Common myeloid progenitor, CD34-positive (primary cell): ENCODE data around the gene UQCRFS1. TPM values are rescaled to one million over a fixed set of nuclear protein-coding genes. Genes with fewer than 3 reads are reported as not detected.

ENCODE experiments used
- CTCF ChIA-PET: fragments of 350-600 bp; sonication (Branson Sonifier 250); formaldehyde crosslinking; loops from one replicate; lab custom pipeline; 2021; ENCODE audit warnings: antibody characterized with exemption; lab: Charles Lee
- POLR2A ChIA-PET: fragments of 350-600 bp; sonication (Branson Sonifier 250); formaldehyde crosslinking; loops from one replicate; lab custom pipeline; 2021; ENCODE audit warnings: antibody characterized with exemption; lab: Charles Lee
- DNase-seq, 3 donors: peaks; one replicate each; pipeline versions ENCODE4 v3.0.0 to v3.0.0-alpha.2; 2013
- H3K27ac ChIP-seq, 2 experiments: 1 replicate in 1 of 2; 2 replicates in 1 of 2; pipeline ENCODE4 v1.7.0; 2013; ENCODE audit warnings: inconsistent platforms in 2 of 2, low read length in 2 of 2, mild to moderate bottlenecking in 2 of 2, low read depth in 1 of 2, moderate library complexity in 1 of 2; ENCODE audit not compliant: severe bottlenecking in 2 of 2, insufficient read depth in 1 of 2, poor library complexity in 1 of 2
- H3K27me3 ChIP-seq, 5 experiments: replicated peaks in 2 of 5; 1 replicate in 3 of 5; 2 replicates in 2 of 5; pipeline versions ENCODE4 v1.6.1 to v1.7.0; 2013; ENCODE audit warnings: low read length in 4 of 5, mild to moderate bottlenecking in 2 of 5, moderate library complexity in 2 of 5, inconsistent platforms in 1 of 5; ENCODE audit not compliant: insufficient read depth in 5 of 5, control insufficient read depth in 4 of 5
- H3K36me3 ChIP-seq, 4 experiments: 1 replicate in 2 of 4; 2 replicates in 2 of 4; pipeline versions ENCODE4 v1.6.1 to v1.7.0; 2013; ENCODE audit warnings: low read length in 3 of 4, control low read depth in 1 of 4, mild to moderate bottlenecking in 1 of 4; ENCODE audit not compliant: control insufficient read depth in 4 of 4, insufficient read depth in 4 of 4
- H3K4me1 ChIP-seq, 4 experiments: 1 replicate in 3 of 4; 2 replicates in 1 of 4; pipeline versions ENCODE4 v1.6.1 to v1.7.1; 2013; ENCODE audit warnings: low read length in 3 of 4, mild to moderate bottlenecking in 3 of 4, control low read depth in 1 of 4, inconsistent platforms in 1 of 4, moderate library complexity in 1 of 4; ENCODE audit not compliant: control insufficient read depth in 4 of 4, insufficient read depth in 4 of 4; ENCODE audit errors: control extremely low read depth in 1 of 4
- H3K4me3 ChIP-seq, 7 experiments: 1 replicate in 4 of 7; 2 replicates in 3 of 7; pipeline versions ENCODE4 v1.5.1 to v1.7.0; 2013; ENCODE audit warnings: mild to moderate bottlenecking in 7 of 7, low read length in 6 of 7, moderate library complexity in 6 of 7, inconsistent platforms in 2 of 7, low read depth in 2 of 7, control low read depth in 1 of 7; ENCODE audit not compliant: insufficient read depth in 4 of 7, control insufficient read depth in 1 of 7; ENCODE audit errors: extremely low read depth in 1 of 7
- H3K9me3 ChIP-seq, 5 experiments: 1 replicate in 4 of 5; 2 replicates in 1 of 5; pipeline versions ENCODE4 v1.6.1 to v1.7.1; 2013; ENCODE audit warnings: low read length in 4 of 5, mild to moderate bottlenecking in 2 of 5, inconsistent platforms in 1 of 5, low read depth in 1 of 5, moderate library complexity in 1 of 5; ENCODE audit not compliant: control insufficient read depth in 4 of 5, insufficient read depth in 2 of 5; ENCODE audit errors: control extremely low read depth in 1 of 5
- WGBS: methylation state at CpG from one replicate; pipeline ENCODE4 v1.1.5; 2013; ENCODE audit not compliant: insufficient coverage; 5-methylcytosine and 5-hydroxymethylcytosine counted together
- polyA plus RNA-seq: library from polyadenylated mRNA; unstranded; fragments of 120-200 nt; gene quantifications from one replicate; pipeline ENCODE4 v1.2.1, GENCODE V29; 2013

UQCRFS1 gene
- polyA plus RNA-seq: 39.0 TPM

DNA sequence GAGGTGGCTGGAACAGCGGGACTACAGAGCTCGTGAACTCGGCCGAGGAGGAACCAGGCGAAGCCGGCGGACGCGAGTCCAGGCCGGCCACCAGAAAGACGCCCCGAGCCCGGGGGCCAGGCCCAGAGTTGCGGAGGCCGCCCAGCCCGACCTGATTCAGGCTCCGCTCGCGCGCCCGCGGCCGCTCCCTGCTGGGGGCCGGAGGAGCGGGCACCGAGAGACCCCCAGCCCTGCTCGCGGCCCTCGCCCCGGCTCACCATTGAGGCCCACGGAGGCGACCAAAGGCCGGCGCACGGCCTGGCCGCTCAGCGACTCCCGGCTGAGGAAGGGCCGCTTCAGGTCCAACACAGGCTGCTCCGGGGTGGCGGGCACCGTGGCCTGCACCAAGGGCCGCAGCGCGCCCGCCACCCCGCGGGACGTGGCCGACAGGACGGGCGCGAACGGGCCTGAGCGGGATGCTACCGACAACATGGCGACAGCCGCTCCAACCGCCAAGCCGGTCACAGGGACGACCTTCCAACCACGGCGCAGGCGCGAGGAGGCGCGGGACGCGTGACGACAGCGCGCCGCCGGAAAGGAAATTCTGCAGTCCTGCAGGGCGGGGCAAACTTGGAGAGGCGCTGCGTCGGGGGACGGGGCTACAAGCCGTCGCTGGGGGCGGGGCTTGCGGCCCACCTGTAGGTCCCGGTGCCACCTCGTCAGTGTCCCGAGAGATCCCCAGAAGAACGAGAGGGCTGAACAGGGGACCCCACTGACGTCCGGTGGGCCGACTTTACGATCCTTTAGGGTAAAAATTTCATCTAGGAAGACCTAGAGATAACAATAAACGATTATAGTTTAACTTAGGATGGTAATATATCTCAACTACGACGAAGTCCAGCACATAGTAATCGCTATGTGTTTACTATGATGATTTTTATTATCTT lies at the start of gene UQCRFS1:
Gene UQCRFS1, minus strand, starts transcription at position 504 of the 926 bp plus-strand sequence. Its CDS starts 33 bp downstream, at position 471.
- Histone ChIP-seq H3K36me3 (peaks cover 0 to 14% (median under 1%) of the 10 kb centered on the region in 4 experiments), H3K27me3 (peaks cover 0 to 2% (median 0%) of the 10 kb centered on the region in 5 experiments), H3K27ac (peak within 1 kb of the TSS; percentile 95 to 99), H3K9me3 (no peaks in the 10 kb centered on the region), H3K4me1 (peaks cover 3 to 24% (median 8%) of the 10 kb centered on the region in 4 experiments), H3K4me3 (peak within 1 kb of the TSS; percentile 76 to 95 (median 87))
- DNase-seq: peak; percentile 94 to 96 (median 96)
- POLR2A ChIA-PET: no interaction called here
- CTCF ChIA-PET: no interaction called here
- WGBS: 0% methylated on average over 71 of the region's 95 CpGs

GRCh38 chr19:29262085-29262484 lies 49.1 kb upstream of the UQCRFS1 start:
- Histone ChIP-seq H3K27me3 (peaks cover 0 to 4% (median 0%) of the 10 kb centered on the region in 5 experiments), H3K4me1 (no peaks in the 10 kb centered on the region), H3K27ac (no peak overlapping the region), H3K4me3 (no peak overlapping the region), H3K9me3 (peaks cover 0 to 2% (median 0%) of the 10 kb centered on the region in 5 experiments), H3K36me3 (no peaks in the 10 kb centered on the region)
- DNase-seq: no peak
- WGBS: 100% methylated on average over 1 of the region's 2 CpGs
- ChIA-PET POLR2A (no interaction called here), CTCF (interaction anchor here (1.4 kb wide), 2 partner anchors 16 to 43 kb away, joined by 3 read pairs; no protein-coding TSS in a partner anchor)

- no peaks in the 10 kb centered on the region for H3K4me1 ChIP-seq
- WGBS: 87% methylated on average over 3 of the region's 5 CpGs
- H3K4me3 ChIP-seq: no peak overlapping the region
- no peaks in the 10 kb centered on the region for H3K27me3 ChIP-seq
- H3K27ac ChIP-seq: no peak overlapping the region
- H3K36me3 ChIP-seq: no peaks in the 10 kb centered on the region
- CTCF ChIA-PET: no interaction called here
- POLR2A ChIA-PET: no interaction called here
- DNase-seq: peak; percentile 18 to 43 (median 38)
- peaks cover 0 to 2% (median 0%) of the 10 kb centered on the region in 5 experiments for H3K9me3 ChIP-seq
Measured at GRCh38 chr19:29260477-29261317, 47.7 kb upstream of the UQCRFS1 start.

DNA sequence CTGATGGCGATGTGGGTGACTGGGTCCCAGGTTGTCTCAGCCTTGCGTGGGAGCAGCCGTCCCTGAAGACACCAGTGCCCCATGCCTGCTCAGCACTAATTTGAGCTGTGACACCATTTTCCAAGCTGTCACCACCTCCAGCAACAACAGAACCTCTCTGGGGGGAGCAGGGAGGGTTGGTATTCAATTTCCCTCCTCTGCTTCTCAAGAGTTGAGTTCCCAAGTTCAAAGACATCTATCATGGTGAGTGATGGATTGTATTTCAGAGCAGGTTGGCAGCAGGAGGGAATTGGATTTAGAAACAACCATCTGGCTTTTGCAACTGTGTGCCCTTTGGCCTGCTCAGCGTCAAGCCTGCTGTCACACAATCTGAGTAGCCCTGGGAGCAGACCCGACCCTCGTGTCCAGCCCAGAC lies 46.9 kb upstream of the UQCRFS1 start:
- Histone ChIP-seq H3K4me1 (no peaks in the 10 kb centered on the region), H3K27ac (no peak overlapping the region), H3K9me3 (peaks cover 0 to 2% (median 0%) of the 10 kb centered on the region in 5 experiments), H3K36me3 (no peaks in the 10 kb centered on the region), H3K27me3 (peaks cover 0 to 2% (median 0%) of the 10 kb centered on the region in 5 experiments), H3K4me3 (no peak overlapping the region)
- DNase-seq: no peak
- ChIA-PET POLR2A (interaction anchor here (0.6 kb wide), 1 partner anchor 194 kb away, joined by 5 read pairs; no protein-coding TSS in a partner anchor), CTCF (interaction anchor here (1.3 kb wide), 1 partner anchor 13 kb away, joined by 4 read pairs; no protein-coding TSS in a partner anchor)
- WGBS: 92% methylated on average over 5 of the region's 6 CpGs

- Histone ChIP-seq H3K27me3 (peaks cover 0 to 2% (median 0%) of the 10 kb centered on the region in 5 experiments), H3K4me1 (no peaks in the 10 kb centered on the region), H3K4me3 (no peak overlapping the region), H3K36me3 (no peaks in the 10 kb centered on the region), H3K9me3 (peaks cover 0 to 2% (median 0%) of the 10 kb centered on the region in 5 experiments), H3K27ac (no peak overlapping the region)
- ChIA-PET POLR2A (interaction anchor here (0.6 to 0.7 kb wide), 2 partner anchors 193 to 265 kb away, joined by 3 to 5 read pairs; no protein-coding TSS in a partner anchor), CTCF (interaction anchor here (1.0 to 1.3 kb wide), 2 partner anchors 14 to 57 kb away, joined by 3 to 4 read pairs; no protein-coding TSS in a partner anchor)
- peak in 1 of 3 donors; percentile 3 for DNase-seq
- no CpG with 5 or more reads among the region's 3 CpGs for WGBS
Measured at GRCh38 chr19:29259153-29259552, 46.2 kb upstream of the UQCRFS1 start.

DNA sequence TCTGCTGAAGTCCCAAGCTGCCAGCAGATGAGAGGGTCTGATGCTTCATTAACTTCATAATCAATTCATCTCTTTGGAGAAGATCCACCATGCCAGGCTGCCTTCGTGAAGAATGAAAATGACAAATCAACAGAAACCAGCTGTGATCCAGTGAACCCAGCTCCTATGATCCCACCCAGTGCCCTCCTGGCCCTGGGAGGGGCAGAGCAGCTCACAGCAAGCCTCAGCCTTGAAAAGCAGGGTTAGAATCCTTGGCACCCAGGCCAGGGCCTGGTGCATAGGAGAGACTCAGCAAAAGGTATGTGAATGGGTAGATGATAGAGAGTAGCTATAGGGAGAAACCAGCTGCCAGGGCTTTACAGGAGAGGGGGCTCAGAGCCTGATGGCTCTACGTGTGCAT lies 43.6 kb upstream of the UQCRFS1 start:
- WGBS: no CpG with 5 or more reads among the region's 2 CpGs
- H3K36me3 ChIP-seq: no peaks in the 10 kb centered on the region
- ChIA-PET CTCF (no interaction called here), POLR2A (no interaction called here)
- H3K27ac ChIP-seq: no peak overlapping the region
- peaks cover 0 to 2% (median 0%) of the 10 kb centered on the region in 5 experiments for H3K9me3 ChIP-seq
- peaks cover 0 to 2% (median 0%) of the 10 kb centered on the region in 5 experiments for H3K27me3 ChIP-seq
- no peaks in the 10 kb centered on the region for H3K4me1 ChIP-seq
- DNase-seq: no peak
- H3K4me3 ChIP-seq: no peak overlapping the region
